ENCODE measurements around the gene BBS12. TPM values are rescaled to one million over a fixed set of nuclear protein-coding genes. Genes with fewer than 3 reads are reported as not detected.

BBS12 gene
- total and polyA plus RNA-seq, 9 of the 15 experiments (the other 6 are each of a cell fraction or from before 2014, with no cell fraction given) = 2.7 to 6.5 (median 3.3) TPM

GRCh38 chr4:122691988-122692387 lies 40.5 kb upstream of the BBS12 start (continued):
- TF ChIP-seq RNF219 (CRISPR knock-in tag; IDR thresholded peaks at IDR 0.05) (no peak), VEZF1 (CRISPR knock-in tag; IDR thresholded peaks at IDR 0.05) (peak; percentile 4; the same call in 1 of the 2 replicates), CBFA2T2 (conservative IDR thresholded peaks at IDR 0.05) (peak; percentile 32; the same call in 1 of the 2 replicates), ZNF140 (CRISPR knock-in tag; IDR thresholded peaks at IDR 0.05) (no peak), ZNF175 (CRISPR knock-in tag; IDR thresholded peaks at IDR 0.05; ENCODE audit: low read depth) (peak; percentile 16; the same call in 1 of the 2 replicates), MEF2D (tag; conservative IDR thresholded peaks at IDR 0.05; ENCODE audit: low read depth) (0 out of 2 replicates have a peak, but pooled peaks have one; percentile 20), CBFA2T3 (IDR thresholded peaks at IDR 0.05) (peak; percentile 74), CBX1 (IDR thresholded peaks at IDR 0.05; ENCODE audit: low read depth) (no peak), CXXC5 (CRISPR knock-in tag; IDR thresholded peaks at IDR 0.05) (peak; percentile 44; the same call in 1 of the 2 replicates), ZNF274 (IDR thresholded peaks at IDR 0.05; ENCODE audit: borderline replicate concordance, low read depth, low read length) (no peak), SRF (CRISPR knock-in tag; IDR thresholded peaks at IDR 0.05) (peak in 1 of 2 experiments; percentile 77; a peak in 1 of 4 replicates), NRF1 (conservative IDR thresholded peaks at IDR 0.05 in 1 of 2, IDR thresholded peaks at IDR 0.05 in 1 of 2) (peak; percentile 59; a peak in 3 of 4 replicates), MEIS2 (IDR thresholded peaks at IDR 0.05; ENCODE audit: partially characterized antibody) (peak; percentile 41), CREM (IDR thresholded peaks at IDR 0.05; ENCODE audit: low read depth) (peak; percentile 44; the same call in 1 of the 2 replicates), CBX2 (IDR thresholded peaks at IDR 0.05; ENCODE audit: insufficient read depth, low read length, poor library complexity, severe bottlenecking) (no peak), ZNF584 (CRISPR knock-in tag; IDR thresholded peaks at IDR 0.05; ENCODE audit: low read depth) (no peak), NR2C1 (IDR thresholded peaks at IDR 0.05) (no peak), NR2C1 (tag; IDR thresholded peaks at IDR 0.05) (peak; percentile 40), ZNF133 (CRISPR knock-in tag; IDR thresholded peaks at IDR 0.05) (no peak), THRB (CRISPR knock-in tag; conservative IDR thresholded peaks at IDR 0.05) (no peak), SOX6 (IDR thresholded peaks at IDR 0.05) (peak; percentile 23; the same call in 1 of the 2 replicates), ZNF436 (CRISPR knock-in tag; IDR thresholded peaks at IDR 0.05) (no peak), ZBTB17 (CRISPR knock-in tag; IDR thresholded peaks at IDR 0.05) (no peak), MLLT1 (IDR thresholded peaks at IDR 0.05) (no peak)

Measured in K562 (cell line).